ENCODE results near the gene PDSS2. TPM values are rescaled to one million over a fixed set of nuclear protein-coding genes. Genes with fewer than 3 reads are reported as not detected.

The PDSS2 gene, protein sequence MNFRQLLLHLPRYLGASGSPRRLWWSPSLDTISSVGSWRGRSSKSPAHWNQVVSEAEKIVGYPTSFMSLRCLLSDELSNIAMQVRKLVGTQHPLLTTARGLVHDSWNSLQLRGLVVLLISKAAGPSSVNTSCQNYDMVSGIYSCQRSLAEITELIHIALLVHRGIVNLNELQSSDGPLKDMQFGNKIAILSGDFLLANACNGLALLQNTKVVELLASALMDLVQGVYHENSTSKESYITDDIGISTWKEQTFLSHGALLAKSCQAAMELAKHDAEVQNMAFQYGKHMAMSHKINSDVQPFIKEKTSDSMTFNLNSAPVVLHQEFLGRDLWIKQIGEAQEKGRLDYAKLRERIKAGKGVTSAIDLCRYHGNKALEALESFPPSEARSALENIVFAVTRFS
- total RNA-seq: 10 to 100 TPM in 3 of 4 donors, 1 to 10 TPM in 1; 4.3 to 14.7 (median 12.1) TPM

- Histone ChIP-seq H3K27ac (peak within 1 kb of the TSS; percentile 88), H3K27me3 (no peaks in the 10 kb centered on the region), H3K9me3 (no peaks in the 10 kb centered on the region), H3K4me1 (peaks cover 15% of the 10 kb centered on the region), H3K36me3 (no peaks in the 10 kb centered on the region), H3K4me3 (peak within 1 kb of the TSS; percentile 85)
- TF ChIP-seq POLR2AphosphoS5 (IDR thresholded peaks at IDR 0.05): no peak
- peak in 1 of 2 donors; percentile 37 for TF ChIP-seq POLR2A (IDR thresholded peaks at IDR 0.05)
- TF ChIP-seq EP300 (IDR thresholded peaks at IDR 0.05): no peak
- TF ChIP-seq, protein P1, sequence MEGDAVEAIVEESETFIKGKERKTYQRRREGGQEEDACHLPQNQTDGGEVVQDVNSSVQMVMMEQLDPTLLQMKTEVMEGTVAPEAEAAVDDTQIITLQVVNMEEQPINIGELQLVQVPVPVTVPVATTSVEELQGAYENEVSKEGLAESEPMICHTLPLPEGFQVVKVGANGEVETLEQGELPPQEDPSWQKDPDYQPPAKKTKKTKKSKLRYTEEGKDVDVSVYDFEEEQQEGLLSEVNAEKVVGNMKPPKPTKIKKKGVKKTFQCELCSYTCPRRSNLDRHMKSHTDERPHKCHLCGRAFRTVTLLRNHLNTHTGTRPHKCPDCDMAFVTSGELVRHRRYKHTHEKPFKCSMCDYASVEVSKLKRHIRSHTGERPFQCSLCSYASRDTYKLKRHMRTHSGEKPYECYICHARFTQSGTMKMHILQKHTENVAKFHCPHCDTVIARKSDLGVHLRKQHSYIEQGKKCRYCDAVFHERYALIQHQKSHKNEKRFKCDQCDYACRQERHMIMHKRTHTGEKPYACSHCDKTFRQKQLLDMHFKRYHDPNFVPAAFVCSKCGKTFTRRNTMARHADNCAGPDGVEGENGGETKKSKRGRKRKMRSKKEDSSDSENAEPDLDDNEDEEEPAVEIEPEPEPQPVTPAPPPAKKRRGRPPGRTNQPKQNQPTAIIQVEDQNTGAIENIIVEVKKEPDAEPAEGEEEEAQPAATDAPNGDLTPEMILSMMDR (IDR thresholded peaks at IDR 0.05): peak in 1 of 2 donors; percentile 39
- peak; percentile 97 to 98 for DNase-seq (ENCODE audit: low spot score in 2 of 2)
- WGBS: under 1% methylated on average over 21 of the region's 46 CpGs
These were observed at the start of gene PDSS2 for GRCh38 chr6:107459283-107460082. Gene PDSS2 (minus strand): TSS chr6:107459564. CDS start chr6:107459285, 279 bp downstream.

- no peak for DNase-seq (ENCODE audit: low spot score in 2 of 2)
- no peak for TF ChIP-seq POLR2A (IDR thresholded peaks at IDR 0.05)
- no peak for TF ChIP-seq POLR2AphosphoS5 (IDR thresholded peaks at IDR 0.05)
- TF ChIP-seq EP300 (IDR thresholded peaks at IDR 0.05): no peak
- TF ChIP-seq, protein P1 (IDR thresholded peaks at IDR 0.05): no peak
- Histone ChIP-seq H3K27ac (no peak overlapping the region), H3K9me3 (no peaks in the 10 kb centered on the region), H3K27me3 (no peaks in the 10 kb centered on the region), H3K4me3 (no peak overlapping the region), H3K4me1 (no peaks in the 10 kb centered on the region), H3K36me3 (no peaks in the 10 kb centered on the region)
- WGBS: 76% methylated on average over 1 of the region's 1 CpG
These were observed 46.8 kb upstream of the PDSS2 start for GRCh38 chr6:107506145-107506544.

DNA sequence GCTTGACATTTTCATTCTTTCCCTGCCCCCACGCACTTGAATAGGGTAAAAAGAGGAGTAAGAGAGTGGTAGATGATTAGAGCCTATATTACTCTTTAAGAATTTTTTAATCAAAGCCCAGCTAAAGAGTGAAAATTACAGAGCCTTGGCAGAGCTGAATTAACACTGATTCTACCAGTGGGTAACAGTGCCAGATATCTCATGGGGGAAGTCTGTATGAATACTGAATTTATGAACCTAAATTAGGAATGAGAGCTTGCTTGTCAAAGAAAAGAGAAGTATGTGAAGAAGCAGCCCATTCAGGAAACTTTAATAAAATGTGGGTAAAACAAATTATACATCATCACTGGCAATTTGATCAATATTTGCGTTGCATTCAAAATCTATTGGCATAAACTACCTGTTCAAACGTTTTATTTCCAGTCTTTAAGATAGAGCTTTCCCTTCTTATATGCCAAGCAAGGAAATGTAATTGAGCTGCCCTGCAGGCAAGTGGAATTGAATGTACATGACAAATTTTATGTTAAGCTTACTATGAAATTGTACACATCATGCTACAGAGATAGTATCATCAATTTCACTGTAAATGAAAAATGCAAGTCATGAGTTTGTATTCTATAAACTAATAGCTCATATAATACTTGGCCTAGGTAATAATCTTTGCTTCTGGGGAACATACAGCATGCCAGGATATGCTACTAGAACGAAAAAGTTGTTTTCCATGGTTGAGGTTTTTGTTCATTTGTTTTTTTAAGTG lies 45.1 kb upstream of the PDSS2 start:
- Histone ChIP-seq H3K4me1 (no peaks in the 10 kb centered on the region), H3K4me3 (no peak overlapping the region), H3K27me3 (no peaks in the 10 kb centered on the region), H3K36me3 (no peaks in the 10 kb centered on the region), H3K27ac (no peak overlapping the region), H3K9me3 (no peaks in the 10 kb centered on the region)
- no peak for DNase-seq (ENCODE audit: low spot score in 2 of 2)
- WGBS: 60% methylated on average over 4 of the region's 4 CpGs
- TF ChIP-seq POLR2AphosphoS5 (IDR thresholded peaks at IDR 0.05): no peak
- TF ChIP-seq, protein P1 (IDR thresholded peaks at IDR 0.05): no peak
- TF ChIP-seq EP300 (IDR thresholded peaks at IDR 0.05): no peak
- no peak for TF ChIP-seq POLR2A (IDR thresholded peaks at IDR 0.05)

- Histone ChIP-seq H3K4me1 (peaks cover 6% of the 10 kb centered on the region), H3K27me3 (peaks cover 4% of the 10 kb centered on the region), H3K36me3 (no peaks in the 10 kb centered on the region), H3K9me3 (no peaks in the 10 kb centered on the region), H3K4me3 (no peak overlapping the region), H3K27ac (no peak overlapping the region)
- TF ChIP-seq, protein P1 (IDR thresholded peaks at IDR 0.05): no peak
- TF ChIP-seq EP300 (IDR thresholded peaks at IDR 0.05): no peak
- no peak for TF ChIP-seq POLR2AphosphoS5 (IDR thresholded peaks at IDR 0.05)
- TF ChIP-seq POLR2A (IDR thresholded peaks at IDR 0.05): no peak
- 94% methylated on average over 1 of the region's 1 CpG for WGBS
- no peak for DNase-seq (ENCODE audit: low spot score in 2 of 2)
These were observed 37.7 kb upstream of the PDSS2 start for GRCh38 chr6:107496892-107497684.

Measured in suprapubic skin (tissue), 4 donors.